Activated naive CD4-positive, alpha-beta T cell treated with anti-CD3 and anti-CD28 coated beads for 36 hours (primary cell): ENCODE measurements around the gene AKR7A3. TPM values are rescaled to one million over a fixed set of nuclear protein-coding genes. Genes with fewer than 3 reads are reported as not detected.
"Not testable (repeated sequence)": the region's sequence is repeated elsewhere in the genome, so short reads cannot be mapped to it uniquely, and the experiment has no call there.

Experiments used
- CTCF ChIA-PET: fragments of 350-600 bp; sonication (Branson Sonifier 250); formaldehyde crosslinking; loops from one replicate; lab custom pipeline; 2021; ENCODE audit warnings: antibody characterized with exemption; lab: Charles Lee
- DNase-seq: peaks from one replicate; pipeline ENCODE4 v3.0.0-alpha.2; 2020
- H3K27ac Mint-ChIP-seq: one replicate; pipeline ENCODE4 v1.8.0; 2021; ENCODE audit warnings: mild to moderate bottlenecking, mixed read lengths
- H3K27me3 Mint-ChIP-seq: one replicate; pipeline ENCODE4 v1.8.0; 2021; ENCODE audit warnings: low read depth, mixed read lengths
- H3K36me3 Mint-ChIP-seq: one replicate; pipeline ENCODE4 v1.8.0; 2021; ENCODE audit warnings: low read depth, mixed read lengths
- H3K4me1 Mint-ChIP-seq: one replicate; pipeline ENCODE4 v1.8.0; 2021; ENCODE audit warnings: low read depth, mixed read lengths
- H3K4me3 Mint-ChIP-seq: one replicate; pipeline ENCODE4 v1.8.0; 2021; ENCODE audit warnings: mild to moderate bottlenecking, moderate library complexity, mixed read lengths
- H3K9me3 Mint-ChIP-seq: one replicate; pipeline ENCODE4 v1.8.0; 2021; ENCODE audit warnings: mixed read lengths
- intact Hi-C: fragments of 100-400 bp; cut with micrococcal nuclease; formaldehyde crosslinking; loops from one replicate; pipeline ENCODE4 v1.15.1; 2023
- total RNA-seq, 2 experiments: library from RNA; stranded (reverse); gene quantifications; one replicate each; pipeline ENCODE4 v1.2.3, GENCODE V29; 2021

Gene AKR7A3
- total RNA-seq, 2 experiments from 2014 or later, result 0.19 to 0.22 TPM

DNA sequence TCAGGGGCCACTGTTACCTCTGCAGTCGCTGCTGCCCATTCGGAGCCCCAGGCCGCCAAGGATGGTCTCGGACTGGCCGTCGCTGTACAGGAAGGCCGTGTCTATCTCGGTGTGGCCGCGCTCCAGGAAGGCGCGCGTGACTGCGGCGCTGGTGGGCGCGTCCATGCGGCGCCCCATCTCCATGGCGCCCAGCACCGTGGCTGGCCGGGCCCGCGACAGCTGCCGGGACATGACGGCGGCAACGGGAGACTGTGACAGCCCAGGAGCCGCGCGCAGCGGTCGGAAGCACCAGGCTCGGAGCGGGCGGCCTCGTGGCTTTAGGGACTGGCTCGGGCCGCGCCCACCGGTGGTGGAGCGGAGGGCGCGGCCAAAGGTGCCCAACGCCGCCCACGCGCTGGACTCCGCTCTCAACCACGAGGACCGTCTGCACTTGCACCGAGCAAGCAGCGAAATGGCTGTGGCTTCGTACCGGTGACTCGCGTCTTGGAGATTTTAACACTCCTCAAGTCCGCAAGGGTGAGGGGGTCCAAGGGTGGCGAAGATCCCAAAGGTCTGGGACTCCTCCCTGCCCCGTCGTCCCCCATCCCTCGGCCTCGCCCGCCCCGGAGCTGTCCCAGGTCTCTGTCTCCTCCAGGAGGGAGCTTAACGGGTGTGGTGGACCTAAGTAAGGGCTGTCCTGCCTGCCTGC lies 14.6 kb downstream of the AKR7A3 start:
- H3K9me3 Mint-ChIP-seq, H3K27ac Mint-ChIP-seq, intact Hi-C loops, DNase-seq, H3K4me1 Mint-ChIP-seq, H3K4me3 Mint-ChIP-seq: not testable (repeated sequence)
- CTCF ChIA-PET, result interaction anchor here (1.4 kb wide), 1 partner anchor 309 kb away, joined by 3 read pairs; no protein-coding TSS in a partner anchor
- H3K27me3 Mint-ChIP-seq, result peaks cover 15% of the 10 kb centered on the region
- H3K36me3 Mint-ChIP-seq, result peaks cover 12% of the 10 kb centered on the region

GRCh38 chr1:19273106-19273843 lies 15.3 kb downstream of the AKR7A3 start:
- no peak for DNase-seq
- intact Hi-C loops, result no loop called here
- Mint-ChIP-seq H3K4me1 (peaks cover 2% of the 10 kb centered on the region), H3K27ac (no peak overlapping the region), H3K9me3 (peaks cover 7% of the 10 kb centered on the region), H3K4me3 (no peak overlapping the region), H3K36me3 (peaks cover 12% of the 10 kb centered on the region), H3K27me3 (peaks cover 15% of the 10 kb centered on the region)
- CTCF ChIA-PET, result interaction anchor here (1.4 kb wide), 1 partner anchor 310 kb away, joined by 3 read pairs; no protein-coding TSS in a partner anchor

- Mint-ChIP-seq H3K27ac (no peak overlapping the region), H3K36me3 (peaks cover 12% of the 10 kb centered on the region), H3K4me3 (no peak overlapping the region), H3K9me3 (peaks cover 7% of the 10 kb centered on the region), H3K4me1 (peaks cover 2% of the 10 kb centered on the region), H3K27me3 (peaks cover 15% of the 10 kb centered on the region)
- intact Hi-C loops, result no loop called here
- CTCF ChIA-PET, result interaction anchor here (0.6 kb wide), 1 partner anchor 11 kb away, joined by 7 read pairs; no protein-coding TSS in a partner anchor
- no peak for DNase-seq
Measured at GRCh38 chr1:19272064-19272463, 16.5 kb downstream of the AKR7A3 start.

- H3K27ac Mint-ChIP-seq, CTCF ChIA-PET, H3K4me1 Mint-ChIP-seq, H3K4me3 Mint-ChIP-seq, intact Hi-C loops, DNase-seq, H3K9me3 Mint-ChIP-seq, H3K36me3 Mint-ChIP-seq: not testable (repeated sequence)
- peaks cover 15% of the 10 kb centered on the region for H3K27me3 Mint-ChIP-seq
Measured at GRCh38 chr1:19270343-19270730, 18.2 kb downstream of the AKR7A3 start.

GRCh38 chr1:19269427-19270342 lies 18.9 kb downstream of the AKR7A3 start:
- CTCF ChIA-PET, H3K27ac Mint-ChIP-seq, H3K4me1 Mint-ChIP-seq, intact Hi-C loops, H3K9me3 Mint-ChIP-seq, H3K36me3 Mint-ChIP-seq, DNase-seq, H3K4me3 Mint-ChIP-seq: not testable (repeated sequence)
- H3K27me3 Mint-ChIP-seq, result peaks cover 15% of the 10 kb centered on the region

DNA sequence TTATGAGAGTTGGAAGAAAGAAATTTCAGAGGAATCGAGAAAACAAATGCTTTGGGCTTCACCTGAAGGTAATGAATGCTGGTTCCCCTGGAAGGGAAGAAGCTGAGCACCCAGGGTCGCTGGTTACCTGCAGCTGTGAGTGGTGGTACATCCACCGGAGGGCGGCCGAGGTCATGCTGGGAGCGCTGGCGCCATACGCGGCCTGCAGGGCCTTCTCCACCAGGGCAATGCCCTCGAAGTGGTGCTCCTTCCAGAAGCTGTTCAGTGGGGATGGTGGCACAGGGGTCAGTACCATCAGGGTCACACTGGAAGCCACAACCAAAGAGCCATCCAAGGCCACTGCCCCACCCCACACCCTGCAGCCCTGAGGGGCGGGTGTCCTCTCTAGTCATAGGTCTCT lies 20.1 kb downstream of the AKR7A3 start:
- H3K27me3 Mint-ChIP-seq, result peaks cover 11% of the 10 kb centered on the region
- no peaks in the 10 kb centered on the region for H3K9me3 Mint-ChIP-seq

DNA sequence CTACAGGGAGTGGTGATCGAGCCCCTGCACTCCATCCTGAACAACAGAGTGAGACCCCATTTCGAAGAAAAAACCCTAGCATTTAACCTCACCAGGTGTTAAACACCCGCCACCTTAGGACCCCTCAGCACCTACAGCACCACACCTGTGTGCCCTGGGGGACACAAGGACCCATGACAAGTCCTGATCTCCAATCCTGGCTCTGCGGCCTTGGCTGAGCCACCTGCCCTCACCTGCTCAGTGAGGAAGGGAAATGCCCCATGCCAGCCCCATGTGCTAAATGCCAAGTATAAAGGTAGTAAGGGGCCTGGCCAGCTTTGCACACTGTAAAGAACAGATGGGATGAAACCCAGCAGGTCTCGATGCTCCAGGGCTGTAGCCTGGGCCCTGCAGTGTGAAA lies 25.8 kb downstream of the AKR7A3 start:
- CTCF ChIA-PET, result interaction anchor here (0.9 kb wide), 1 partner anchor 8 kb away, joined by 3 read pairs; no protein-coding TSS in a partner anchor
- H3K9me3 Mint-ChIP-seq, result no peaks in the 10 kb centered on the region

More for the DNA sequence above, 20.1 kb downstream of the AKR7A3 start:
- CTCF ChIA-PET, result no interaction called here
- Mint-ChIP-seq H3K4me3 (no peak overlapping the region), H3K36me3 (peaks cover 5% of the 10 kb centered on the region), H3K27ac (no peak overlapping the region), H3K4me1 (no peaks in the 10 kb centered on the region)
- intact Hi-C loops, result no loop called here
- DNase-seq, result no peak

DNA sequence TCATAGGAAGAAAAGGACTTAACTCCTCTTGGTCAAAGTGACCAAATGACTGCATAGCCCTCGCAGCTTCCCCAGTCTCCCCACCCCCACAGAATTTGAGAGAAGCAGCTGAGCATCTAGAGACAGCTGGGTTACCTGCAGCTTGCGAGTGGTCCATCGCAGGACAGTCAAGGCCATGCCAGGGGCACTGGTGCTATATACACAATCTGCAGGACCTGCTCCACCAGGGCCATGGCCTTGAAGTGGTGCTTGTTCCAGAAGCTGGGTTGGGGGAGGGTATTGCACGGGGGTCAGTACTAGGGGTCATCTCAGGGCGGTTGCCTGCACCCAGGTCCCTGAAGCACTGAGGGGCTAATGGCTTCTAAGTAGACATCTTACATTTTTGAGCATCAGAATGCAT lies 26.5 kb downstream of the AKR7A3 start:
- intact Hi-C loops, result no loop called here
- peaks cover 13% of the 10 kb centered on the region for H3K36me3 Mint-ChIP-seq
- peaks cover 5% of the 10 kb centered on the region for H3K4me1 Mint-ChIP-seq
- no peaks in the 10 kb centered on the region for H3K9me3 Mint-ChIP-seq
- H3K4me3 Mint-ChIP-seq, result no peak overlapping the region
- no peaks in the 10 kb centered on the region for H3K27me3 Mint-ChIP-seq
- no peak overlapping the region for H3K27ac Mint-ChIP-seq
- CTCF ChIA-PET, result interaction anchor here (0.6 to 1.1 kb wide), 2 partner anchors 18 to 248 kb away, joined by 4 to 6 read pairs; no protein-coding TSS in a partner anchor
- DNase-seq, result no peak

More for the DNA sequence above, 25.8 kb downstream of the AKR7A3 start:
- Mint-ChIP-seq H3K36me3 (peaks cover 10% of the 10 kb centered on the region), H3K4me3 (no peak overlapping the region), H3K4me1 (no peaks in the 10 kb centered on the region), H3K27ac (no peak overlapping the region), H3K27me3 (no peaks in the 10 kb centered on the region)
- DNase-seq, result no peak
- intact Hi-C loops, result no loop called here

- CTCF ChIA-PET, result interaction anchor here (0.6 to 1.1 kb wide), 2 partner anchors 11 to 16 kb away, joined by 4 to 7 read pairs; no protein-coding TSS in a partner anchor
- no peaks in the 10 kb centered on the region for H3K27me3 Mint-ChIP-seq
- H3K36me3 Mint-ChIP-seq, result peaks cover 16% of the 10 kb centered on the region
- H3K4me3 Mint-ChIP-seq, result no peak overlapping the region
- peaks cover 19% of the 10 kb centered on the region for H3K4me1 Mint-ChIP-seq
- no peaks in the 10 kb centered on the region for H3K9me3 Mint-ChIP-seq
- intact Hi-C loops, result no loop called here
- DNase-seq, result no peak
- no peak overlapping the region for H3K27ac Mint-ChIP-seq
Measured at GRCh38 chr1:19260211-19261138, 28.1 kb downstream of the AKR7A3 start.

DNA sequence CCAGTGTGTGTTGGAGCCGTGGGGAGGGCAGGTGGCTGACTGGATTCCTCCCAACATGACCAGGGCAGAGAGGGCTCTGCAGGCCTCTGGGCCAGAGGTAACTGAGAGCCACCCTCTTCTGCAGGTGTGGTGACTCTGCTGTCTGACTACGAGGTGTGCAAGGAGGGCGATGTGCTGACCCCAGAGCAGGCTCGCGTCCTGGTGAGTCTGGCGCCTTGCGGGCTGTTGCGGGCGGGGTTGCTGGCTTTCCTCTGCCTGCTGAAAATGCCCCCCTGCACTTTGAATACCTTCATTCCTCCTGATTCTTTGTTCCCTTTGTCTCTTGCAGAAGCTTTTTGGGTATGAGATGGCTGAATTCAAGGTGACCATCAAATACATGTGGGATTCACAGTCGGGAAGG lies 30.2 kb downstream of the AKR7A3 start:
- H3K4me3 Mint-ChIP-seq, result no peak overlapping the region
- no peaks in the 10 kb centered on the region for H3K9me3 Mint-ChIP-seq
- no peak overlapping the region for H3K27ac Mint-ChIP-seq
- H3K27me3 Mint-ChIP-seq, result no peaks in the 10 kb centered on the region
- no peak for DNase-seq
- peaks cover 36% of the 10 kb centered on the region for H3K4me1 Mint-ChIP-seq
- intact Hi-C loops, result no loop called here
- CTCF ChIA-PET, result interaction anchor here (1.2 kb wide), 1 partner anchor 18 kb away, joined by 3 read pairs; no protein-coding TSS in a partner anchor
- peaks cover 17% of the 10 kb centered on the region for H3K36me3 Mint-ChIP-seq
